Hepatocyte (in vitro differentiated cells): ENCODE measurements around the gene MARK2. TPM values are rescaled to one million over a fixed set of nuclear protein-coding genes. Genes with fewer than 3 reads are reported as not detected.
A peak's percentile ranks its signal among the peaks of the same experiment; 100 is the strongest.

Experiments
- DNase-seq: peaks from one replicate; pipeline ENCODE4 v3.0.0-alpha.2; 2016; ENCODE audit warnings: low spot score
- H2AFZ ChIP-seq: fragments of 200-600 bp; sonication (generic); 2 replicates; pipeline ENCODE4 v1.6.0; 2016; ENCODE audit warnings: antibody characterized with exemption, mild to moderate bottlenecking
- H3K27ac ChIP-seq: fragments of 200-600 bp; sonication (generic); 2 replicates; pipeline ENCODE4 v1.5.1; 2016; ENCODE audit warnings: mild to moderate bottlenecking
- H3K27me3 ChIP-seq: fragments of 200-600 bp; sonication (generic); 2 replicates; pipeline ENCODE4 v1.6.1; 2016
- H3K36me3 ChIP-seq: fragments of 200-600 bp; sonication (generic); replicated peaks from 2 replicates; pipeline ENCODE4 v1.5.1; 2016; ENCODE audit warnings: low read depth; ENCODE audit not compliant: insufficient read depth
- H3K4me1 ChIP-seq: fragments of 200-600 bp; sonication (generic); 2 replicates; pipeline ENCODE4 v1.5.1; 2016; ENCODE audit warnings: mild to moderate bottlenecking, moderate library complexity; ENCODE audit not compliant: insufficient read depth
- H3K4me2 ChIP-seq: fragments of 200-600 bp; sonication (generic); 2 replicates; pipeline ENCODE4 v1.6.0; 2016
- H3K4me3 ChIP-seq: fragments of 200-600 bp; sonication (generic); 2 replicates; pipeline ENCODE4 v1.5.1; 2016; ENCODE audit warnings: mild to moderate bottlenecking
- H3K79me2 ChIP-seq: fragments of 200-600 bp; sonication (generic); 2 replicates; pipeline ENCODE4 v1.6.0; 2017; ENCODE audit warnings: mild to moderate bottlenecking
- H3K9me2 ChIP-seq: fragments of 200-600 bp; sonication (generic); replicated peaks from 2 replicates; pipeline ENCODE4 v1.6.0; 2017; ENCODE audit warnings: mild to moderate bottlenecking; ENCODE audit not compliant: insufficient read depth
- H3K9me3 ChIP-seq: fragments of 200-600 bp; sonication (generic); 2 replicates; pipeline ENCODE4 v1.5.1; 2016; ENCODE audit warnings: low read depth, mild to moderate bottlenecking
- H4K20me1 ChIP-seq: fragments of 200-600 bp; sonication (generic); 2 replicates; pipeline ENCODE4 v1.6.0; 2016; ENCODE audit warnings: mild to moderate bottlenecking; ENCODE audit not compliant: insufficient read depth, poor library complexity, severe bottlenecking
- CTCF ChIP-seq: fragments of 200-600 bp; sonication (generic); IDR thresholded peaks from 2 replicates; pipeline ENCODE4 v1.5.1; 2016; ENCODE audit warnings: antibody characterized with exemption, mild to moderate bottlenecking; ENCODE audit not compliant: poor library complexity
- EZH2 ChIP-seq: fragments of 200-600 bp; sonication (generic); IDR thresholded peaks from 2 replicates; pipeline ENCODE4 v1.6.1; 2016; ENCODE audit warnings: antibody characterized with exemption, mild to moderate bottlenecking, borderline replicate concordance
- EZH2phosphoT487 ChIP-seq: fragments of 200-600 bp; sonication (generic); IDR thresholded peaks from one replicate; pipeline ENCODE4 v1.6.1; 2018; ENCODE audit warnings: antibody characterized with exemption, mild to moderate bottlenecking, low read depth, moderate library complexity; ENCODE audit not compliant: unreplicated experiment, severe bottlenecking
- WGBS: methylation state at CpG from one replicate; pipeline ENCODE4 v1.1.6; 2016; ENCODE audit warnings: low lambda C conversion rate; ENCODE audit errors: missing lambda C conversion rate; 5-methylcytosine and 5-hydroxymethylcytosine counted together
- polyA plus RNA-seq: library from polyadenylated mRNA; unstranded; fragments of >200 nt; fragmentation: Nextera tagmentation; extraction: Ambion mirVana; gene quantifications from 2 replicates; pipeline ENCODE4 v1.2.1, GENCODE V29; 2016
- total RNA-seq: library from RNA; depleted of rRNA; stranded (reverse); fragments of >200 nt; gene quantifications from 2 replicates; pipeline ENCODE4 v1.2.3, GENCODE V29; 2014

MARK2 gene
- total and polyA plus RNA-seq, 2 experiments from 2014 or later: 22.4 to 48.2 TPM

GRCh38 chr11:63874511-63874910 lies 35.6 kb downstream of the MARK2 start:
- Histone ChIP-seq H3K36me3 (no peaks in the 10 kb centered on the region), H3K4me1 (peaks cover 42% of the 10 kb centered on the region), H3K9me3 (no peaks in the 10 kb centered on the region), H3K27me3 (no peaks in the 10 kb centered on the region), H3K4me3 (no peak overlapping the region), H3K9me2 (no peaks in the 10 kb centered on the region), H3K27ac (peak overlapping the region; percentile 34), H3K79me2 (peaks cover 85% of the 10 kb centered on the region), H2AFZ (no peak overlapping the region), H3K4me2 (peak overlapping the region; percentile 9), H4K20me1 (peaks cover 72% of the 10 kb centered on the region)
- TF ChIP-seq EZH2phosphoT487: no peak
- DNase-seq: peak; percentile 29
- WGBS: 31% methylated on average over 6 of the region's 6 CpGs

- Histone ChIP-seq H3K79me2 (peaks cover 85% of the 10 kb centered on the region), H4K20me1 (peaks cover 65% of the 10 kb centered on the region), H3K4me2 (no peak overlapping the region), H3K9me2 (no peaks in the 10 kb centered on the region), H2AFZ (no peak overlapping the region), H3K27me3 (no peaks in the 10 kb centered on the region), H3K27ac (peak overlapping the region; percentile 27), H3K4me3 (no peak overlapping the region), H3K36me3 (no peaks in the 10 kb centered on the region), H3K9me3 (no peaks in the 10 kb centered on the region), H3K4me1 (peaks cover 43% of the 10 kb centered on the region)
- 83% methylated on average over 8 of the region's 8 CpGs for WGBS
- no peak for DNase-seq
- no peak for TF ChIP-seq CTCF
- TF ChIP-seq EZH2phosphoT487: no peak
- TF ChIP-seq EZH2: no peak
These were observed 36.7 kb downstream of the MARK2 start for GRCh38 chr11:63875506-63876065.

GRCh38 chr11:63876616-63877015 lies 37.7 kb downstream of the MARK2 start:
- no peak overlapping the region for H3K27ac ChIP-seq
- DNase-seq: no peak
- H3K9me2 ChIP-seq: no peaks in the 10 kb centered on the region
- no peak overlapping the region for H3K4me2 ChIP-seq
- peaks cover 58% of the 10 kb centered on the region for H4K20me1 ChIP-seq
- H3K4me3 ChIP-seq: no peak overlapping the region
- peaks cover 43% of the 10 kb centered on the region for H3K4me1 ChIP-seq
- WGBS: 92% methylated on average over 6 of the region's 6 CpGs
- no peaks in the 10 kb centered on the region for H3K36me3 ChIP-seq
- no peak overlapping the region for H2AFZ ChIP-seq
- no peaks in the 10 kb centered on the region for H3K27me3 ChIP-seq
- H3K9me3 ChIP-seq: no peaks in the 10 kb centered on the region
- peaks cover 88% of the 10 kb centered on the region for H3K79me2 ChIP-seq
- TF ChIP-seq EZH2phosphoT487: no peak
- no peak for TF ChIP-seq EZH2
- TF ChIP-seq CTCF: no peak

GRCh38 chr11:63877658-63878241 lies 38.8 kb downstream of the MARK2 start:
- no peak for DNase-seq
- no peak overlapping the region for H3K4me2 ChIP-seq
- no peaks in the 10 kb centered on the region for H3K27me3 ChIP-seq
- H3K9me3 ChIP-seq: no peaks in the 10 kb centered on the region
- no peaks in the 10 kb centered on the region for H3K9me2 ChIP-seq
- H2AFZ ChIP-seq: no peak overlapping the region
- TF ChIP-seq EZH2phosphoT487 (no peak), EZH2 (no peak), CTCF (no peak)
- no peak overlapping the region for H3K27ac ChIP-seq
- H3K36me3 ChIP-seq: no peaks in the 10 kb centered on the region
- peaks cover 37% of the 10 kb centered on the region for H3K4me1 ChIP-seq
- WGBS: 86% methylated on average over 6 of the region's 6 CpGs
- peaks cover 99% of the 10 kb centered on the region for H3K79me2 ChIP-seq
- peaks cover 66% of the 10 kb centered on the region for H4K20me1 ChIP-seq
- H3K4me3 ChIP-seq: no peak overlapping the region
